CD14-positive monocyte (primary cell): Measurements from ENCODE around the gene AHNAK. TPM values are rescaled to one million over a fixed set of nuclear protein-coding genes. Genes with fewer than 3 reads are reported as not detected.

Experiments used
- DNase-seq, 3 donors: peaks; one replicate each; pipeline ENCODE4 v3.0.0-alpha.2; 2011 to 2022
- H2AFZ ChIP-seq: 2 replicates; pipeline ENCODE4 v1.6.0; 2012; ENCODE audit warnings: mild to moderate bottlenecking, low read depth, low read length, inconsistent platforms; ENCODE audit not compliant: insufficient read depth, poor library complexity, severe bottlenecking
- H3K27ac ChIP-seq, 2 donors: 1 replicate in 1 of 2; 2 replicates in 1 of 2; pipeline ENCODE4 v1.5.1; 2012 to 2013; ENCODE audit warnings: low read length in 2 of 2, control low read depth in 1 of 2, inconsistent platforms in 1 of 2, low read depth in 1 of 2, mild to moderate bottlenecking in 1 of 2
- H3K27me3 ChIP-seq, 2 donors: one replicate each; pipeline versions ENCODE4 v1.6.0 to v1.6.1; 2011 to 2013; ENCODE audit warnings: low read length in 2 of 2; ENCODE audit not compliant: control insufficient read depth in 2 of 2, insufficient read depth in 2 of 2
- H3K36me3 ChIP-seq, 2 donors: replicated peaks in 1 of 2; 1 replicate in 1 of 2; 2 replicates in 1 of 2; pipeline versions ENCODE4 v1.5.1 to v1.6.1; 2012 to 2013; ENCODE audit warnings: low read length in 2 of 2, control low read depth in 1 of 2, inconsistent platforms in 1 of 2, mild to moderate bottlenecking in 1 of 2; ENCODE audit not compliant: insufficient read depth in 2 of 2, control insufficient read depth in 1 of 2
- H3K4me1 ChIP-seq, 2 donors: 1 replicate in 1 of 2; 2 replicates in 1 of 2; pipeline versions ENCODE4 v1.5.1 to v1.6.1; 2012 to 2013; ENCODE audit warnings: low read length in 2 of 2, control low read depth in 1 of 2, inconsistent platforms in 1 of 2, mild to moderate bottlenecking in 1 of 2, moderate library complexity in 1 of 2; ENCODE audit not compliant: insufficient read depth in 2 of 2, control insufficient read depth in 1 of 2
- H3K4me2 ChIP-seq: replicated peaks from 2 replicates; pipeline ENCODE3; 2012; ENCODE audit warnings: low read length, moderate library complexity, mild to moderate bottlenecking; ENCODE audit not compliant: poor library complexity, severe bottlenecking; ENCODE audit errors: extremely low read depth
- H3K4me3 ChIP-seq, 3 experiments: fragments of 200-600 bp in 1 of 3; sonication (generic) in 1 of 3; replicated peaks in 1 of 3; 1 replicate in 2 of 3; 2 replicates in 1 of 3; pipeline ENCODE4 v1.5.1; 2011 to 2013; ENCODE audit warnings: low read length in 3 of 3, mild to moderate bottlenecking in 3 of 3, control low read depth in 2 of 3, low read depth in 2 of 3, inconsistent platforms in 1 of 3, moderate library complexity in 1 of 3
- H3K79me2 ChIP-seq: 2 replicates; pipeline ENCODE4 v1.6.0; 2012; ENCODE audit warnings: mild to moderate bottlenecking, control low read depth, inconsistent platforms, low read length, moderate library complexity; ENCODE audit not compliant: insufficient read depth
- H3K9ac ChIP-seq: 2 replicates; pipeline ENCODE4 v1.6.0; 2017; ENCODE audit warnings: low read length, mild to moderate bottlenecking; ENCODE audit not compliant: insufficient read depth, poor library complexity, severe bottlenecking
- H3K9me3 ChIP-seq, 2 donors: replicated peaks in 1 of 2; 1 replicate in 1 of 2; 2 replicates in 1 of 2; pipeline versions ENCODE4 v1.5.1 to v1.6.1; 2012 to 2013; ENCODE audit warnings: low read length in 2 of 2, control low read depth in 1 of 2; ENCODE audit not compliant: control insufficient read depth in 1 of 2, insufficient read depth in 1 of 2
- H4K20me1 ChIP-seq: 2 replicates; pipeline ENCODE4 v1.6.0; 2012; ENCODE audit warnings: mild to moderate bottlenecking, low read length, control low read depth, moderate library complexity; ENCODE audit not compliant: insufficient read depth
- H3K27ac Mint-ChIP-seq, 7 donors: one replicate each; pipeline ENCODE4 v1.8.0; 2020; ENCODE audit warnings: mild to moderate bottlenecking in 7 of 7, mixed read lengths in 7 of 7, moderate library complexity in 6 of 7, inconsistent platforms in 2 of 7
- H3K27me3 Mint-ChIP-seq, 3 donors: one replicate each; pipeline ENCODE4 v1.8.0; 2021 to 2022; ENCODE audit warnings: low read depth in 3 of 3, mild to moderate bottlenecking in 3 of 3, mixed read lengths in 3 of 3, moderate library complexity in 3 of 3, inconsistent platforms in 1 of 3
- H3K36me3 Mint-ChIP-seq, 2 donors: one replicate each; pipeline ENCODE4 v1.8.0; 2020; ENCODE audit warnings: mixed read lengths in 2 of 2, inconsistent platforms in 1 of 2, mild to moderate bottlenecking in 1 of 2
- H3K4me1 Mint-ChIP-seq: one replicate; pipeline ENCODE4 v1.8.0; 2020; ENCODE audit warnings: mild to moderate bottlenecking, mixed read lengths
- H3K4me3 Mint-ChIP-seq, 2 donors: one replicate each; pipeline ENCODE4 v1.8.0; 2020; ENCODE audit warnings: mild to moderate bottlenecking in 2 of 2, mixed read lengths in 2 of 2, moderate library complexity in 1 of 2
- H3K9me3 Mint-ChIP-seq, 7 donors: one replicate each; pipeline ENCODE4 v1.8.0; 2020 to 2022; ENCODE audit warnings: mixed read lengths in 7 of 7, mild to moderate bottlenecking in 6 of 7, moderate library complexity in 6 of 7, inconsistent platforms in 2 of 7
- WGBS: methylation state at CpG from one replicate; pipeline ENCODE4 v1.1.5; 2013; ENCODE audit warnings: missing lambda C conversion rate; ENCODE audit not compliant: insufficient coverage; 5-methylcytosine and 5-hydroxymethylcytosine counted together
- intact Hi-C, 2 donors: fragments of 100-400 bp; cut with micrococcal nuclease; formaldehyde crosslinking; loops; one replicate each; pipeline versions ENCODE4 v1.15.0 to v1.15.1; 2023
- polyA plus RNA-seq, 3 donors: library from polyadenylated mRNA; depleted of rRNA in 1 of 3; unstranded in 2 of 3; stranded (reverse) in 1 of 3; fragments of 300-500 nt in 2 of 3; fragments of >200 nt in 1 of 3; fragmentation: Illumina TruSeq in 2 of 3; gene quantifications; 1 replicate in 2 of 3; 2 replicates in 1 of 3; pipeline ENCODE4 v1.2.3, GENCODE V29; 2012 to 2021
- TF ChIP-seq, protein P1 (sequence below): fragments of 200-600 bp; IDR thresholded peaks from one replicate; pipeline ENCODE4 v1.8.0; 2022; ENCODE audit warnings: antibody characterized with exemption, mild to moderate bottlenecking

The AHNAK gene
- polyA plus RNA-seq, 3 donors: 80.0 to 201 (median 103) TPM

DNA sequence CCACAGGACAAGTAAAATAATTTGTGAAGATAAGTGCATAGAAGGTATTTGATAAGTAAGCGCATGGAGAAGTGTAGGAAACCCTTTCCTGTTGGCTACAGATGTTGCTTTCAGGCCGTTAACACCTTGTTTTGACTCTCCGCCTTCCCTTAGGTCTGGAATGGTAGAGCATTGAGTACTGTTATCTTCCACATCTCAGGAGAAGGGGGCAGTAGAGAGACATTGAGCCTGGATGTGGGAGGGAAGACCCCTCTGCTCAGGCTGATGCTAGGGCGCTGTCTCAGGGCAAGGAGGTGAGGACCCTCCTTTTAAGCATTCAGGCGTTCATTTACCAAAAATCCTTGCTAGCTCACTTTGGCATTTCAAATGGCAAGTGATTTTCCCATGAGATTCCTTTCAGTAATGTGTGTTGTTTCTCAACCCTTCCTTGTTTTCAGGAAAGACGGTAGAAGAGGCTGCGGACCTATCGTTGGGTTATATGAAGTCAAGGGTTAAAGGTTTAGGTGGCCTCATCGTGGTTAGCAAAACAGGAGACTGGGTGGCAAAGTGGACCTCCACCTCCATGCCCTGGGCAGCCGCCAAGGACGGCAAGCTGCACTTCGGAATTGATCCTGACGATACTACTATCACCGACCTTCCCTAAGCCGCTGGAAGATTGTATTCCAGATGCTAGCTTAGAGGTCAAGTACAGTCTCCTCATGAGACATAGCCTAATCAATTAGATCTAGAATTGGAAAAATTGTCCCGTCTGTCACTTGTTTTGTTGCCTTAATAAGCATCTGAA lies 154.8 kb downstream of the AHNAK start:
- Histone ChIP-seq H3K4me3 (no peak overlapping the region), H3K27ac (no peak overlapping the region), H4K20me1 (no peaks in the 10 kb centered on the region), H3K4me1 (peaks cover 4 to 17% of the 10 kb centered on the region in 2 donors), H3K27me3 (no peaks in the 10 kb centered on the region), H3K9me3 (no peaks in the 10 kb centered on the region), H3K79me2 (no peaks in the 10 kb centered on the region), H2AFZ (no peak overlapping the region), H3K36me3 (peaks cover 32 to 40% of the 10 kb centered on the region in 2 donors), H3K4me2 (no peak overlapping the region), H3K9ac (no peak overlapping the region)
- peaks cover 25 to 50% of the 10 kb centered on the region in 2 donors for H3K36me3 Mint-ChIP-seq
- peak overlapping the region in 2 of 7 donors; percentile 24 to 33 for H3K27ac Mint-ChIP-seq
- no peak overlapping the region for H3K4me3 Mint-ChIP-seq
- no peak for DNase-seq
- H3K27me3 Mint-ChIP-seq: peaks cover 0 to under 1% (median 0%) of the 10 kb centered on the region in 3 donors
- intact Hi-C loops: loop anchor here in 1 of 2 donors (10.0 kb wide), 1 partner anchor 303 kb away; no protein-coding TSS in a partner anchor
- no peaks in the 10 kb centered on the region for H3K9me3 Mint-ChIP-seq
- peaks cover 16% of the 10 kb centered on the region for H3K4me1 Mint-ChIP-seq
- over 99% methylated on average over 14 of the region's 16 CpGs for WGBS
- TF ChIP-seq, protein P1, sequence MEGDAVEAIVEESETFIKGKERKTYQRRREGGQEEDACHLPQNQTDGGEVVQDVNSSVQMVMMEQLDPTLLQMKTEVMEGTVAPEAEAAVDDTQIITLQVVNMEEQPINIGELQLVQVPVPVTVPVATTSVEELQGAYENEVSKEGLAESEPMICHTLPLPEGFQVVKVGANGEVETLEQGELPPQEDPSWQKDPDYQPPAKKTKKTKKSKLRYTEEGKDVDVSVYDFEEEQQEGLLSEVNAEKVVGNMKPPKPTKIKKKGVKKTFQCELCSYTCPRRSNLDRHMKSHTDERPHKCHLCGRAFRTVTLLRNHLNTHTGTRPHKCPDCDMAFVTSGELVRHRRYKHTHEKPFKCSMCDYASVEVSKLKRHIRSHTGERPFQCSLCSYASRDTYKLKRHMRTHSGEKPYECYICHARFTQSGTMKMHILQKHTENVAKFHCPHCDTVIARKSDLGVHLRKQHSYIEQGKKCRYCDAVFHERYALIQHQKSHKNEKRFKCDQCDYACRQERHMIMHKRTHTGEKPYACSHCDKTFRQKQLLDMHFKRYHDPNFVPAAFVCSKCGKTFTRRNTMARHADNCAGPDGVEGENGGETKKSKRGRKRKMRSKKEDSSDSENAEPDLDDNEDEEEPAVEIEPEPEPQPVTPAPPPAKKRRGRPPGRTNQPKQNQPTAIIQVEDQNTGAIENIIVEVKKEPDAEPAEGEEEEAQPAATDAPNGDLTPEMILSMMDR: no peak

- H3K4me3 Mint-ChIP-seq: no peak overlapping the region
- no peak for DNase-seq
- peaks cover 0 to 1% (median 0%) of the 10 kb centered on the region in 3 donors for H3K27me3 Mint-ChIP-seq
- Histone ChIP-seq H3K4me2 (no peak overlapping the region), H3K36me3 (peaks cover 32 to 40% of the 10 kb centered on the region in 2 donors), H2AFZ (no peak overlapping the region), H4K20me1 (no peaks in the 10 kb centered on the region), H3K9ac (peak overlapping the region; percentile 12), H3K27ac (no peak overlapping the region), H3K4me3 (no peak overlapping the region), H3K9me3 (no peaks in the 10 kb centered on the region), H3K79me2 (no peaks in the 10 kb centered on the region), H3K4me1 (peaks cover 4 to 17% of the 10 kb centered on the region in 2 donors), H3K27me3 (no peaks in the 10 kb centered on the region)
- peaks cover 16% of the 10 kb centered on the region for H3K4me1 Mint-ChIP-seq
- peaks cover 25 to 50% of the 10 kb centered on the region in 2 donors for H3K36me3 Mint-ChIP-seq
- no peak overlapping the region for H3K27ac Mint-ChIP-seq
- H3K9me3 Mint-ChIP-seq: no peaks in the 10 kb centered on the region
- intact Hi-C loops: loop anchor here in 1 of 2 donors (10.0 kb wide), 1 partner anchor 304 kb away; no protein-coding TSS in a partner anchor
- no CpG with 5 or more reads among the region's 1 CpG for WGBS
- TF ChIP-seq, protein P1: no peak
Observed at GRCh38 chr11:62390722-62391121, 155.9 kb downstream of the AHNAK start.
